RWPE2 (cell line): ENCODE results near the gene PDE7B.

Source experiments
- ATAC-seq: fragments of 200-7000 bp; cut with Tn5 transposase; 3 replicates; pipeline ENCODE4 v1.9.1; 2021; ENCODE audit warnings: low read depth
- DNase-seq: peaks from one replicate; pipeline ENCODE4 v3.0.0-alpha.2; 2020; ENCODE audit warnings: low spot score
- H3K27ac ChIP-seq: fragments of 450-650 bp; 2 replicates; pipeline ENCODE4 v1.5.1; 2017; ENCODE audit warnings: mild to moderate bottlenecking; ENCODE audit not compliant: poor library complexity, severe bottlenecking
- H3K27me3 ChIP-seq: fragments of 250-450 bp; sonication (Bioruptor Pico); 2 replicates; pipeline ENCODE4 v1.5.1; 2021; ENCODE audit warnings: mild to moderate bottlenecking, moderate library complexity; ENCODE audit not compliant: insufficient read depth, poor library complexity, severe bottlenecking
- H3K36me3 ChIP-seq: fragments of 250-450 bp; sonication (Bioruptor Pico); 2 replicates; pipeline ENCODE4 v1.5.1; 2020; ENCODE audit warnings: low read depth, mild to moderate bottlenecking, moderate library complexity
- H3K4me1 ChIP-seq: fragments of 250-450 bp; sonication (Bioruptor Pico); 2 replicates; pipeline ENCODE4 v1.5.1; 2021; ENCODE audit warnings: mild to moderate bottlenecking, moderate library complexity; ENCODE audit not compliant: insufficient read depth, poor library complexity, severe bottlenecking
- H3K4me3 ChIP-seq: fragments of 250-450 bp; sonication (Bioruptor Pico); 2 replicates; pipeline ENCODE4 v1.5.1; 2021; ENCODE audit warnings: mild to moderate bottlenecking, moderate library complexity; ENCODE audit not compliant: severe bottlenecking
- H3K9me3 ChIP-seq: fragments of 250-450 bp; sonication (Bioruptor Pico); 2 replicates; pipeline ENCODE4 v1.5.1; 2021; ENCODE audit warnings: mild to moderate bottlenecking, moderate library complexity; ENCODE audit not compliant: severe bottlenecking
- CTCF ChIP-seq: fragments of 450-650 bp; IDR thresholded peaks from one replicate; pipeline ENCODE4 v1.5.1; 2017; ENCODE audit warnings: mild to moderate bottlenecking, moderate library complexity; ENCODE audit not compliant: poor library complexity, severe bottlenecking

PDE7B gene

DNA sequence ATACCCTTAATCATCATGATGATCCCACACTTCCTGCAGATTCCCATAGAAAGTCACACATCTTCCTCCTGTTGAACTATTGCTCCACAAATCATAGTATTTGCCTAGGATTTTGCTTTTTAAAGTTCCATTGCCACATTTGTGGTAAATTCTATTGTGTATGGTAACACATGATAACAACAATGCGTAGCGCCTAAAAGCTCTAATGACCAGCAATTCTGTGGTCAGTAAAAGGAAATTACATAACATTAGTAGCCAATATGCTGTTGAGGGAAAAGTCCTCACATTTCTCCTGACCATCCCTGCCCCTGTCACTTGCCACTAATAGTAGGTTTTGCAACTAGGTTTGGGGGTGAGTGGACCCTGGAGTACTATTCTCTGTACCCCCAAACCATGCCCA is 31.8 kb upstream of the PDE7B start:
- DNase-seq (no peak), ATAC-seq (no peak)
- Histone ChIP-seq H3K4me1 (no peaks in the 10 kb centered on the region), H3K36me3 (no peaks in the 10 kb centered on the region), H3K27me3 (no peaks in the 10 kb centered on the region), H3K27ac (no peak overlapping the region), H3K4me3 (no peak overlapping the region), H3K9me3 (no peaks in the 10 kb centered on the region)
- no peak for TF ChIP-seq CTCF

DNA sequence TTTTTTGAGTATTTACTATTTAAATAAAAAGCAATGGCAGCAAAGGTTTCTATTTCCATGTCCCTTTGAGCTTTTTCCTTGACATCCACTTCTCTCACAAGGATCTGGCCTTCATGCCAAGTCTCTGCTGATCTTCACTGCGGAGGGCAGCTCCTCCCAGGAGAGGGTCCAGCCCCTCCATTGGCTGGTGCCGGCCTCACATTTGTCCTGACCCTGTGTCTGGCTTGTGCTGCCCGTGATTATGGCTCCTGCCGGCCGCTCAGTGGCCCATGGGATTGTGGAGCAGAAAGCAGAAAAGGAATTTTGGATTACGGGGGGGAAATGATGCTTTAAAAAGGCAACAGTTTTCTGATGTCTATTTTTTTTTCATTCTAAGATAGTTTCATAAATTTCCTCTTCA is 31.2 kb upstream of the PDE7B start:
- no peaks in the 10 kb centered on the region for H3K9me3 ChIP-seq
- H3K27me3 ChIP-seq, result no peaks in the 10 kb centered on the region
- H3K4me1 ChIP-seq, result no peaks in the 10 kb centered on the region
- DNase-seq (no peak), ATAC-seq (no peak)
- no peak for TF ChIP-seq CTCF
- no peak overlapping the region for H3K27ac ChIP-seq
- no peak overlapping the region for H3K4me3 ChIP-seq
- H3K36me3 ChIP-seq, result no peaks in the 10 kb centered on the region

- no peaks in the 10 kb centered on the region for H3K9me3 ChIP-seq
- DNase-seq, result no peak
- no peak for TF ChIP-seq CTCF
- no peaks in the 10 kb centered on the region for H3K4me1 ChIP-seq
- no peaks in the 10 kb centered on the region for H3K27me3 ChIP-seq
- H3K27ac ChIP-seq, result no peak overlapping the region
- H3K4me3 ChIP-seq, result no peak overlapping the region
- ATAC-seq, result no peak
- no peaks in the 10 kb centered on the region for H3K36me3 ChIP-seq
Measured at GRCh38 chr6:135823851-135824250, 27.6 kb upstream of the PDE7B start.

- Histone ChIP-seq H3K27me3 (no peaks in the 10 kb centered on the region), H3K4me1 (no peaks in the 10 kb centered on the region), H3K36me3 (no peaks in the 10 kb centered on the region), H3K9me3 (no peaks in the 10 kb centered on the region), H3K4me3 (no peak overlapping the region), H3K27ac (no peak overlapping the region)
- DNase-seq (no peak), ATAC-seq (no peak)
- TF ChIP-seq CTCF, result no peak
Measured at GRCh38 chr6:135826236-135826804, 25.2 kb upstream of the PDE7B start.

DNA sequence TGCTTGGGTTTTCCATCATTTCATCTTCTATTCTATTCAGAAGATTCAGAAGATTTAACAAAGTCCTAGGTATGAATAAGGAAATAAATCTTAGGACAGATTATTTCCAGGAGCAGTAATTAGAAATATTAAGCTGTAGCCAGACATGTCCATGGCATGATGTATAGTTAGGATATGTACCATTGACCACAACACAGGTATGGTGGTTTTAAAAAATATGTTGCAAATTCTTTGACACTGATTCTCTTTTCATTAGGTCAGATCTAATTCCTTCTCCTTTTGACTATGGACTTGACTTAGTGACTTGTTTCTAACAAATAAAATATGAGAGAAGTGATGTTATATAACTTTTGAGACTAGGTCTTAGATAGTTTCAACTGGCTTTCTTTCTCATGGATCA is 23.5 kb upstream of the PDE7B start:
- H3K9me3 ChIP-seq, result no peaks in the 10 kb centered on the region
- ATAC-seq, result no peak
- no peak overlapping the region for H3K27ac ChIP-seq
- no peaks in the 10 kb centered on the region for H3K36me3 ChIP-seq
- no peak for TF ChIP-seq CTCF
- no peaks in the 10 kb centered on the region for H3K27me3 ChIP-seq
- H3K4me1 ChIP-seq, result no peaks in the 10 kb centered on the region
- H3K4me3 ChIP-seq, result no peak overlapping the region
- no peak for DNase-seq
